Right ventricle myocardium inferior (tissue), 1 donor: ENCODE results near the gene PPFIBP2. TPM values are rescaled to one million over a fixed set of nuclear protein-coding genes. Genes with fewer than 3 reads are reported as not detected.
A peak's percentile ranks its signal among the peaks of the same experiment; 100 is the strongest.

Experiments used
- ATAC-seq: fragments of 200-7000 bp; cut with Tn5 transposase; one replicate; pipeline ENCODE4 v1.9.1; 2020; ENCODE audit warnings: mild to moderate bottlenecking, moderate library complexity
- DNase-seq: peaks from one replicate; pipeline ENCODE4 v3.0.0; 2021; ENCODE audit errors: missing footprints
- intact Hi-C: fragments of 100-400 bp; cut with DNase I; formaldehyde crosslinking; loops from one replicate; pipeline ENCODE4 v1.11.0; 2022
- total RNA-seq: library from RNA; stranded (reverse); fragmentation: NEBNext Ultra II Directional; extraction: Animal tissue kit (Norgen Biotek cat#: 25700); gene quantifications from one replicate; pipeline ENCODE4 v1.2.1, GENCODE V29; 2021
- donor health status: DM: no; HTN: yes; CAD: no; lungs with severe emphysema.

The PPFIBP2 gene
- total RNA-seq, 1 donor from 2014 or later = 21.4 TPM

- ATAC-seq = no peak
- intact Hi-C loops = no loop called here
Measured at GRCh38 chr11:7585816-7586215, 72.0 kb downstream of the PPFIBP2 start.

GRCh38 chr11:7586376-7586775 lies 72.6 kb downstream of the PPFIBP2 start:
- DNase-seq = no peak
- intact Hi-C loops = no loop called here
- ATAC-seq = no peak

More at GRCh38 chr11:7585816-7586215, 72.0 kb downstream of the PPFIBP2 start:
- DNase-seq = no peak

GRCh38 chr11:7587712-7588111 lies 73.9 kb downstream of the PPFIBP2 start:
- ATAC-seq = no peak
- no peak for DNase-seq
- intact Hi-C loops = no loop called here

GRCh38 chr11:7589861-7590260 lies 76.1 kb downstream of the PPFIBP2 start:
- ATAC-seq = no peak
- no peak for DNase-seq
- intact Hi-C loops = no loop called here

- DNase-seq = no peak
- intact Hi-C loops = no loop called here
Measured at GRCh38 chr11:7590529-7590928, 76.7 kb downstream of the PPFIBP2 start.

GRCh38 chr11:7591107-7591894 lies 77.5 kb downstream of the PPFIBP2 start:
- intact Hi-C loops = no loop called here
- no peak for ATAC-seq
- no peak for DNase-seq

More at GRCh38 chr11:7590529-7590928, 76.7 kb downstream of the PPFIBP2 start:
- ATAC-seq = peak; percentile 38

- intact Hi-C loops = no loop called here
- DNase-seq = no peak
- peak; percentile 20 for ATAC-seq
Measured at GRCh38 chr11:7591987-7592386, 78.2 kb downstream of the PPFIBP2 start.

GRCh38 chr11:7592711-7593110 lies 78.9 kb downstream of the PPFIBP2 start:
- DNase-seq = no peak
- ATAC-seq = peak; percentile 72
- intact Hi-C loops = no loop called here

GRCh38 chr11:7593481-7593880 lies 79.7 kb downstream of the PPFIBP2 start:
- intact Hi-C loops = no loop called here
- DNase-seq (no peak), ATAC-seq (no peak)

- DNase-seq (no peak), ATAC-seq (peak; percentile 73)
- intact Hi-C loops = no loop called here
Measured at GRCh38 chr11:7595016-7595866, 81.4 kb downstream of the PPFIBP2 start.

GRCh38 chr11:7595951-7596350 lies 82.2 kb downstream of the PPFIBP2 start:
- intact Hi-C loops = no loop called here
- DNase-seq (no peak), ATAC-seq (no peak)

- ATAC-seq (no peak), DNase-seq (no peak)
- intact Hi-C loops = no loop called here
Measured at GRCh38 chr11:7596975-7597391, 83.2 kb downstream of the PPFIBP2 start.

- DNase-seq = no peak
- ATAC-seq = no peak
- intact Hi-C loops = no loop called here
Measured at GRCh38 chr11:7597620-7598019, 83.8 kb downstream of the PPFIBP2 start.

GRCh38 chr11:7599209-7599608 lies 85.4 kb downstream of the PPFIBP2 start:
- intact Hi-C loops = no loop called here
- DNase-seq (no peak), ATAC-seq (no peak)

- intact Hi-C loops = no loop called here
- ATAC-seq = peak; percentile 71
- no peak for DNase-seq
Measured at GRCh38 chr11:7600205-7600775, 86.5 kb downstream of the PPFIBP2 start.

- ATAC-seq (no peak), DNase-seq (no peak)
- intact Hi-C loops = no loop called here
Measured at GRCh38 chr11:7603031-7603781, 89.4 kb downstream of the PPFIBP2 start.

GRCh38 chr11:7604331-7604955 lies 90.6 kb downstream of the PPFIBP2 start:
- DNase-seq (no peak), ATAC-seq (no peak)
- intact Hi-C loops = no loop called here

- intact Hi-C loops = no loop called here
- DNase-seq (no peak), ATAC-seq (no peak)
Measured at GRCh38 chr11:7605186-7605943, 91.6 kb downstream of the PPFIBP2 start.
